Activated CD8-positive, alpha-beta memory T cell treated with anti-CD3 and anti-CD28 coated beads, Interleukin-2, amount 50 U/mL, for 24 hours (primary cell): ENCODE results near the gene KIAA1958.
"Not testable (repeated sequence)": the region's sequence is repeated elsewhere in the genome, so short reads cannot be mapped to it uniquely, and the experiment has no call there.

Experiments used
- DNase-seq: peaks from one replicate; pipeline ENCODE4 v3.0.0-alpha.2; 2020; ENCODE audit errors: extremely low read depth

The KIAA1958 gene

GRCh38 chr9:112555101-112555643 lies 68.5 kb downstream of the KIAA1958 start:
- no peak for DNase-seq

DNA sequence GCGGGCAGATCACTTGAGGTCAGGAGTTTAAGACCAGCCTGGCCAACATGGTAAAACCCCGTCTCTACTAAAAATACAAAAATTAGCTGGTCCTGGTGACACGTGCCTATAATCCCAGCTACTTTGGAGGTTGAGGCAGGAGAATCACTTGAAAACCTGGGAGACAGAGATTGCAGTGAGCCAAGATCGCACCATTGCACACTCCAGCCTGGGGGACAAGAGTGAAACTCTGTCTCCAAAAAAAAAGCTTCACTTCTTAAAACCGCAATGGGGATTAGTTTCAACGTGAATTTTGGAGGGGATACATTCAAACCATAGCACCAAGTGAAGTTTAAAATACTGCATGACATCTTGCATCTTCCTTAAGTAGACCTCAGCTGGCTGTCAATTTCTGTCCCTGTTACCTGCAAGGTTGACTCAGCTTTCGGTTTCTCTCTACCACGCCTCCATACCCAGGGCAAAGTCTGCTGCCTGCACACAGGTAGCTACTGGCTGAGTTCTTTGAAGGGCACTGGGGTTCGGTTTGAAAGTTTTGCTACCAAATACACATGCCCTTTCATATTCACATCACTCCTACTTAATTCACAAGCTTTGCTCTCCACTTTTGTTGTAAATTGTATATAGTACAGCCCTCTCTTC lies 69.3 kb downstream of the KIAA1958 start:
- DNase-seq: no peak

- no peak for DNase-seq
Observed at GRCh38 chr9:112556497-112557442, 70.1 kb downstream of the KIAA1958 start.

GRCh38 chr9:112558476-112558875 lies 71.8 kb downstream of the KIAA1958 start:
- DNase-seq: no peak

DNA sequence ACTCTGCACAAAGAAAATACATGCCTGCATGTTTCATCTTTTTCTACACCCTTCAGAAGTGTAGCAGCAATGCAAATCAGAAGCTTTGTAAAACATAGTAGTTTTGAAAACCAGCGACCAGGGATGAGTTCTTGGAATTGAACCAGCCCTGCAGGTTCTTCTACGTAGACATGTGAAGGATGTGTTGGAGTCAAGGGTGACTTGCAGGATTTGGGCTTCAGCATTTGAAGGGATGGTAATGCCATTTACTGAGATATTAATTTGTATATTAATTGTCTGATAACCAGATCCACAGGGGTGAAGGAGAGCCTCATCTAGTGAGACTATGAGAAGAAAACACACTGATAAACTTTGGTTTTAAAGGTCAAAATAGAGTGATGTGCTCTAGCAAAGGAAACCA lies 72.4 kb downstream of the KIAA1958 start:
- DNase-seq: no peak

DNA sequence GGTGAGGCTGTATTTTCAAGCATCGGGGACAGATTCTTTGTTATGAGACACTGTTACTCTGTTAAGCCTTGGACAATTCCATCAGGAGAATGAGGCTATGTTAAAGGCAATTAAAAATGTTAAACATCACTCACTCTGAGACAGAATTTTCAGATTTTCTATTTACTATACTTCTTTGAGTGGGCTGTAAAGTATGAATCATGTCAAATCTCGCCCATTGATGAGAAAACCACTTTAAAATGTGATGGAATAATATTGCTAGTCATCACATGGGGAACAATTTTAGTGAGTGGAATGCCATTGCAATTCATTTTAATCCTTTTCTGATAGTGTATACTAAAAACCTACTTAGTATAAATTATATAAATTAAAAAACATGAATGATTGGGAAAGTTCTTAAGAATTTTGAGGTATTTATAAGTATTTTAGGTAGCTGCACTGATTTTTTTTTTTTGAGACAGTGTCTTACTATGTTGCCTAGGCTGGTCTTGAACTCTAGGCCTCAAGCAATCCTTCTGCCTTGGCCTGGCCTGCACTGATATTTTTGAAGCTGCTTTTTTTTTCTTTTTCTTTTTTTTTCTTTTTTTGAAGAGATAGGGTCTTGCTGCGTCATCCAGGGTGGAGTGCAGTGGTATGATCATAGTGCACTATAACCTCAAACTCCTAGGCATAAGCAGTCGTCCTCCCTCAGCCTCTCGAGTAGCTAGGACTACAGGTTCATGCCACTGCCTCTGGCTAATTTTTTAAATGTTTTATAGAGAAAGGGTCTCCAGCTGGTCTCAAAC lies 73.2 kb downstream of the KIAA1958 start:
- no peak for DNase-seq

GRCh38 chr9:112562235-112562958 lies 75.8 kb downstream of the KIAA1958 start:
- DNase-seq: no peak

DNA sequence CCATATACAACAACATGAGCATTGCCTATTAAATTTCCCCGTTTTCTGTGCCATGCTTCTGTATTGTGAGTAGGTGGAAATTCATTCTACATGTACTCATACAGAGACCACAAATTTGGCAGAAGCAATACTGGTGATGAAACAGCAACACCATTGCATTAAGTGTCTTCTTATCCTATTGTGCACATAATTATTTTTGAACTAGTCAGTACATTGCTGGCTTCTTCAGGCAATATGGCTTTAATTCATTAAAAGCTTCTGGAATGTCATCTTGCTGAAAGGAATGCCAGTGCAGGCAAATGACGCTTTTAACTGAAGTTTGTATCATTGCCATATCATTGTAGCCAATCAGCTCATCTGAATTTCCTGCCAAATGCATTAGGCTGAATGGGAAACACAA lies 82.6 kb downstream of the KIAA1958 start:
- DNase-seq: no peak

GRCh38 chr9:112570671-112571167 lies 84.1 kb downstream of the KIAA1958 start:
- no peak for DNase-seq

DNA sequence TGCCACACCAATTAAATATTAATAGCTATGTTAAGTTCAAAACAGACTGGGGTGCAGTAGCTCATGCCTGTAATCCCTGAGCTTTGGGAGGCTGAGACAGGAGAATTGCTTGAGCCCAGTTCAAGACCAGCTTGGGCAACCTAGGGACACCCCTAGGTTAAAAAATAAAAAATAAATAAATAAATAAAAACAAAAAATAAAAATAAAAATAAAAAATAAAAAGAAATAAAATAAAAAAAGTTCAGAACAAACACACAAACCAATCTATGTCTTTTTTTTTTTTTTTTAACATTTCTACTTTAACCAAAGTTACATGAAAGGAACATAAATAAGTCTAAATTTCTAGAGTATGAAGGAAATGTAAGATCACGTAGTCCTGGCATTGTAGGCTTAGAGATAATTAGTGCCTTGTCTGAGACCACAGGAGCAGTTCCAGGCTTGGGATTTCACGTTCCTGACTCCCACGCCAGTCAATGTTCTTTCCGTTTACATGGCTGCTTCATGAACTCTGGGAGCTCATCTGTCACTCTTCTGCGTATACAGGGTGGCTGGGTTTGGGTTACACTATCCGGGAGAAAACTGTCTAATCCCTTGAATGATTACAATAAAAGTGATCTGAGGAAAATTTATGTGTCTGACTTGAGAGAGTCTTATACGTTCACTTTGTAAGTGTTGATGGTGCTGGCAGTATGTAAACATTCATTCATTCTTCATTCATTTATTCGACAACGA lies 85.2 kb downstream of the KIAA1958 start:
- no peak for DNase-seq

- DNase-seq: no peak
Observed at GRCh38 chr9:112572416-112572815, 85.8 kb downstream of the KIAA1958 start.

DNA sequence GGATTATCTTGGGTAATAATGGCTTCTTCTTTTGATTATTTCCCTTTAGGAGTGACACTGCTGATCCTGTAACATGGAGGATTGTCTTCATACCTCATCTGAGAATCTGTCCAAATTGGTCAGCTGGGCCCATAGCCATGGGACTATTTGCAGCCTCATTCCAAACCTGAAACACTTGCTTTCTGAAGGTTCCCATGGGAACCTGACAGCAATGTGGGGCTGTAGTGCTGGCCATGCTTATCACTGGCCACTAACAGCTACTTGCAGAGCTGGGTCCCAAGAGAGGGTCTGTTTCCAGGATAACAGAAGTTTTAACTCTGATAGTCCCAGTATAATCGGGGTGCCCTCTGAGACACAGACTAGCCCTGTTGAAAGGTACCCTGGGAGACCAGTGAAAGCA lies 87.4 kb downstream of the KIAA1958 start:
- no peak for DNase-seq

DNA sequence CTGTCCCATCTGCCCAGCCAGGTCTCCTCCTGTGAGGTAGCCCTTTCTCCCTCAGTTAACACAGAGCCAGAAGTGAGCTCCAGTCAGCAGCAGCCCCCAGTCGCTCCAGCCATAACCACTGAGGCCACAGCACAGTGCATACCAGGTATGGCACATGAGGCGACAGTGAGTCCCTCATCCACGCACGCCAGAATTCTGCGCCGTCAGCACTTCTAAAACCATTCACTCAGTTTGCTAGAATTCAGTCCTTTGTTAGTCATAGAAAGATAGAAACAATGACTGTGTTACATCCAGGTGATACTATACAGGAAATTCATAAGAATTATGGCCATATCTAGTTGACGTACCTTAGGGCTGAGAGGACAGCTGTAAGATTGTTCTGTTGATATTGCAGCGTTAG lies 88.5 kb downstream of the KIAA1958 start:
- DNase-seq: no peak

DNA sequence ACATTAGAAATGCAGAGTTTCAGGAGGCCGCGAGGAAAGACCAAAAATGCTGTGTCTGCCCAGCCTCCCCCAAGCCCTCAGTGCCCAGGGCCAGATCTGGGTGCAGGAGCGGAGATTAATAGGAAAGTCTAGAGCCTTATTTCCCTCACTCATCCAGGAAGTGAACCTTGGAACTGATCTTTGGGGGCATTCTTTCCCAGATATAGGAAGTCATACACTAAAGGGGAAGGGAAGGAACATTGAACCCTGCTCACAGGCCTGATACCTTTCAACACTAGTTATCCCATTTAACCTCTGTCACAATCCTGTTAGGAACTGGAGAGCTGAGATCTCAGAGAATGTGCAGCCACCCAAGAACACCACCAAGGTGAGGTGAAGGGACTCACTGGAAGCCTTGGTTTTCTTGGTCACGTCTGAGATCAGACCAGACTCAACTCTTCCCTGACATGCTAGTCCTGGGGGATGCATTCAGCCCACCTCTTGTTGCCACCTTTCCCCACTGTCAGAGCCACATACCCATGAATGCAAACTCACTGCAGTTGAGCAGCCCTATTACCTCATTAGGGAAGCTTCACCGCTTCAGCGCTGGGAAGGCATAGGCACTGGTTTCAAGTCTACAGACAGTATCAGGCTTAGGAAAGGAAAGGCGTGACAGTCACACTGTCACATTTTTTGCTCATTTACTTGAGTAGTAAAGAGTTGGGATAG lies 95.0 kb downstream of the KIAA1958 start:
- no peak for DNase-seq

DNA sequence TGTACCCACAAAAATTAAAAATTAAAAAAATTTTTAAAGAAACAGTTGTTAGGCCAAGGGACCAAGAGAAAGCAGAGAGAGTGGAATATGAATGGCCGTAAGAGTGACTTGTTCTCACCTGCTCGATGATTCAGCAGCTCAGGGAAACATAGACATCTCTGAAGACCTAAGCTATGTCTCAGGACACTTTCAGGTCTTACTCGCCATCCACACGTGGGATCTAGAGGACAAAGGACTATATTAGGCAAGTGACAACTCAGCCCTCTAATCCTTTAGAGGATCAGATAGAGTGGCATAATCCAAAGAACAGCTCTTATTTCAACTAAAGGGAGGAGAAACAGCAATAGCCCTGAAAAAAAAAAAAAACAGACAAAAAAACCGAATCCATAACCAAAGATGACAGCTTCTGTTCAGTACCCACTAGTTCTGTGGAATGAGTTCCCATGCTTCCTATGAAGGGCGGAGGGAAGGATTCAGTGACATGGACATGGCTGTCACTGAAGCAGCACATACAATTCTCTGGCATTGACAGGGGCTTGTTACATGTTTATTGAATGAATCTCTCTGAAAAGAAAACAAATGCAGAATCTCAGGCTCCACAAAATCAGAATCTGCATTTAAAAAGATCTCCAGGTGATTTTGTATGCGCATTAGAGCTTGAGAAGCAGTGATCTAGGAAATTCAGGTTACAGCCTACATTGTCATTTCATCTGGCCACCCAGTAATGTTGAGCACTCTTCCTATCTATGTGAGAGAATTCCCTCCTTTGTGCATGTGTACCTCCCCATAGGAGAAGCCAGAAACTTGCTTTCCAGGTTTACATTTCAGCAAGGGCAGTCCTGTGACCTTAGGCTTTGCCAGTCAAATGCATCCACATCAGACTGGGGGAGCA lies 96.0 kb downstream of the KIAA1958 start:
- DNase-seq: no peak

GRCh38 chr9:112586599-112587155 lies 100.0 kb downstream of the KIAA1958 start:
- no peak for DNase-seq

- not testable (repeated sequence) for DNase-seq
Observed at GRCh38 chr9:112591875-112592274, 105.2 kb downstream of the KIAA1958 start.

DNA sequence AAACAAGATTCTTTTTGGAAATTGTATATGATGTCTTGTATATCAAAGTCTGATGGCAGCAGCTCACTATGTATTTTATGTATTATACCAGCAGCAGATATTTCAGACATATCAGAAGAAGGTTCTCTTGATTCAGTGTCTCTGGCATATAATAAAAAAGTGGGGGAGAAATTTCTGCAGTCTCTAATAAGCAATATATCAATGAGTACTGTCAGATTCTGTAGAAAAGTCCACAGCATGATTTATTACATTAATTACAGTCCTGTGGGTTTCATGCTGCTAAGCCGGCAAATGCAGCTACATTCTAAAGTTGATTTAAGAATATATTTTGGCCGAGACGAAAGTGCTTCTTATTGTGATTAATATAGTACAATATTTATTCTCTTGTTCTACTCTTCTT lies 113.1 kb downstream of the KIAA1958 start:
- no peak for DNase-seq

DNA sequence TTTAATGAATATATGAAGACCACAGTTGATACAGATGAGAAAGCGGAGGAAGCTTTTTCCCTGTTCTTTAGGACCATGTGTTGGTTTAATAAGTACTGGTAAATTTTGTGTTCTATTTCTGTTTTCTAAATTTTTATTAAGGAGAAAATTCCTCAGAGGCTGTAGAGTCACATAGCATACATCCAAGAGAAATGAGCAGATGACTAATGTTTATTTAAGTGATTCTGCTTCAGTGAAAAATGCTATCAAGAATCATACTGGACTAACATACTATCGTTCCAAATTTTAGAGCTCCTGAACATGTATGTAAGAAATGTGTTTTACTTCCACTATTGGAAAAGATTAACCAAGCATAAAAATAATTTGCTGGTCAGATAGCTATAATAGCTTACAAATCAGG lies 115.0 kb downstream of the KIAA1958 start:
- no peak for DNase-seq
